ENCODE measurements around the gene LAMA5.

DNA sequence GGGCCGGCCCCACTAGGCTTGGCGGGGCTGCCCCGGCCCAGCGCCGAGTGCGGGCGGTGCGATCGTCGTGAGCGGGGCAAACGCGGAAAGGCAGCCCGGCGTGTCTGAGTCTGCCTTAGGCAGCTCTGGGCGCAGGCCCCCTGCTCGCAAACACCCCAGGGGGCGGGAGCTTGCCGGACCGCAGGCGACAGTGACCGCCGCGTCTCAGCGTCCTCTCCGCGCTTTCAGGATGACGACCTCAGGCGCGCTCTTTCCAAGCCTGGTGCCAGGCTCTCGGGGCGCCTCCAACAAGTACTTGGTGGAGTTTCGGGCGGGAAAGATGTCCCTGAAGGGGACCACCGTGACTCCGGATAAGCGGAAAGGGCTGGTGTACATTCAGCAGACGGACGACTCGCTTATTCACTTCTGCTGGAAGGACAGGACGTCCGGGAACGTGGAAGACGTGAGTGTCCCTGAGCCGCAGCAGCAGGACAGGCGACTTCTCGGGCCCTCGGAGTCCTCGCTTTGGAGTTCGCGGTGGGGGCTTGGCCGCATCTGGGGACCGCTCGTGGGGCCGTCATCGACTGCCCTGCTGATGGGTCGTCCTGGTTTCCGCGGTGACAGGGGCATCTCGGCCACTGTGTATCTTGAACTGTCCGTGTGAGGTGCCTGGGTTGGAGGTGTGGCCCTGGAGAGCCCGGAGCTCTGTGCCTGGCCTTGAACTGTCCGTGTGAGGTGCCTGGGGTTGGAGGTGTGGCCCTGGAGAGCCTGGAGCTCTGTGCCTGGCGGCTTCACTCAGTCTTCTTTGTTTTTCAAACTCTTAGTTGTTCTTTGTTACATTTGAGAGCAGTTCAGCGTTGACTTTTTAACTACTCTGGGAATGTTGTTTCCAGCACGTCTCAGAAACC lies 63.5 kb downstream of the LAMA5 start:
- TF ChIP-seq, protein P1, sequence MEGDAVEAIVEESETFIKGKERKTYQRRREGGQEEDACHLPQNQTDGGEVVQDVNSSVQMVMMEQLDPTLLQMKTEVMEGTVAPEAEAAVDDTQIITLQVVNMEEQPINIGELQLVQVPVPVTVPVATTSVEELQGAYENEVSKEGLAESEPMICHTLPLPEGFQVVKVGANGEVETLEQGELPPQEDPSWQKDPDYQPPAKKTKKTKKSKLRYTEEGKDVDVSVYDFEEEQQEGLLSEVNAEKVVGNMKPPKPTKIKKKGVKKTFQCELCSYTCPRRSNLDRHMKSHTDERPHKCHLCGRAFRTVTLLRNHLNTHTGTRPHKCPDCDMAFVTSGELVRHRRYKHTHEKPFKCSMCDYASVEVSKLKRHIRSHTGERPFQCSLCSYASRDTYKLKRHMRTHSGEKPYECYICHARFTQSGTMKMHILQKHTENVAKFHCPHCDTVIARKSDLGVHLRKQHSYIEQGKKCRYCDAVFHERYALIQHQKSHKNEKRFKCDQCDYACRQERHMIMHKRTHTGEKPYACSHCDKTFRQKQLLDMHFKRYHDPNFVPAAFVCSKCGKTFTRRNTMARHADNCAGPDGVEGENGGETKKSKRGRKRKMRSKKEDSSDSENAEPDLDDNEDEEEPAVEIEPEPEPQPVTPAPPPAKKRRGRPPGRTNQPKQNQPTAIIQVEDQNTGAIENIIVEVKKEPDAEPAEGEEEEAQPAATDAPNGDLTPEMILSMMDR (IDR thresholded peaks at IDR 0.05), result no peak
- TF ChIP-seq POLR2A (IDR thresholded peaks at IDR 0.05), result no peak
- no peak for TF ChIP-seq POLR2AphosphoS5 (IDR thresholded peaks at IDR 0.05)

Measured in prostate gland (tissue), 2 donors.